Endothelial cell (in vitro differentiated cells): Measurements from ENCODE around the gene RHOF. TPM values are rescaled to one million over a fixed set of nuclear protein-coding genes. Genes with fewer than 3 reads are reported as not detected.
"Not testable (repeated sequence)": the region's sequence is repeated elsewhere in the genome, so short reads cannot be mapped to it uniquely, and the experiment has no call there.

ENCODE experiments used
- DNase-seq: peaks from one replicate; pipeline ENCODE4 v3.0.0; 2021; ENCODE audit warnings: low spot score
- H3K27ac Mint-ChIP-seq: one replicate; pipeline ENCODE4 v1.8.0; 2021; ENCODE audit warnings: mixed read lengths, inconsistent platforms; ENCODE audit not compliant: unreplicated experiment
- H3K27me3 Mint-ChIP-seq: one replicate; pipeline ENCODE4 v1.8.0; 2021; ENCODE audit warnings: mild to moderate bottlenecking, moderate library complexity, mixed read lengths, inconsistent platforms; ENCODE audit not compliant: unreplicated experiment
- H3K36me3 Mint-ChIP-seq: one replicate; pipeline ENCODE4 v1.8.0; 2021; ENCODE audit warnings: mild to moderate bottlenecking, low read depth, mixed read lengths, inconsistent platforms; ENCODE audit not compliant: unreplicated experiment
- H3K4me1 Mint-ChIP-seq: one replicate; pipeline ENCODE4 v1.8.0; 2021; ENCODE audit warnings: mild to moderate bottlenecking, mixed read lengths, inconsistent platforms; ENCODE audit not compliant: unreplicated experiment
- H3K4me3 Mint-ChIP-seq: one replicate; pipeline ENCODE4 v1.8.0; 2021; ENCODE audit warnings: mild to moderate bottlenecking, mixed read lengths, inconsistent platforms; ENCODE audit not compliant: unreplicated experiment
- H3K9me3 Mint-ChIP-seq: one replicate; pipeline ENCODE4 v1.8.0; 2021; ENCODE audit warnings: mixed read lengths, inconsistent platforms; ENCODE audit not compliant: unreplicated experiment
- total RNA-seq: library from RNA; stranded (reverse); fragmentation: NEBNext Ultra II Directional; extraction: Animal tissue kit (Norgen Biotek cat#: 25700); gene quantifications from one replicate; pipeline ENCODE4 v1.2.1, GENCODE V29; 2021; ENCODE audit not compliant: unreplicated experiment
- TF ChIP-seq, protein P1 (sequence below): fragments of 200-600 bp; sonication (generic); IDR thresholded peaks from one replicate; pipeline ENCODE4 v1.5.0; 2021; ENCODE audit warnings: antibody characterized with exemption; ENCODE audit not compliant: unreplicated experiment

Gene RHOF
- total RNA-seq, 1 donor from 2014 or later: 25.7 TPM

- H3K27ac Mint-ChIP-seq: peak overlapping the region; percentile 18
- peaks cover 11% of the 10 kb centered on the region for H3K36me3 Mint-ChIP-seq
- H3K9me3 Mint-ChIP-seq: no peaks in the 10 kb centered on the region
- no peak for DNase-seq
- TF ChIP-seq, protein P1, sequence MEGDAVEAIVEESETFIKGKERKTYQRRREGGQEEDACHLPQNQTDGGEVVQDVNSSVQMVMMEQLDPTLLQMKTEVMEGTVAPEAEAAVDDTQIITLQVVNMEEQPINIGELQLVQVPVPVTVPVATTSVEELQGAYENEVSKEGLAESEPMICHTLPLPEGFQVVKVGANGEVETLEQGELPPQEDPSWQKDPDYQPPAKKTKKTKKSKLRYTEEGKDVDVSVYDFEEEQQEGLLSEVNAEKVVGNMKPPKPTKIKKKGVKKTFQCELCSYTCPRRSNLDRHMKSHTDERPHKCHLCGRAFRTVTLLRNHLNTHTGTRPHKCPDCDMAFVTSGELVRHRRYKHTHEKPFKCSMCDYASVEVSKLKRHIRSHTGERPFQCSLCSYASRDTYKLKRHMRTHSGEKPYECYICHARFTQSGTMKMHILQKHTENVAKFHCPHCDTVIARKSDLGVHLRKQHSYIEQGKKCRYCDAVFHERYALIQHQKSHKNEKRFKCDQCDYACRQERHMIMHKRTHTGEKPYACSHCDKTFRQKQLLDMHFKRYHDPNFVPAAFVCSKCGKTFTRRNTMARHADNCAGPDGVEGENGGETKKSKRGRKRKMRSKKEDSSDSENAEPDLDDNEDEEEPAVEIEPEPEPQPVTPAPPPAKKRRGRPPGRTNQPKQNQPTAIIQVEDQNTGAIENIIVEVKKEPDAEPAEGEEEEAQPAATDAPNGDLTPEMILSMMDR: no peak
- no peak overlapping the region for H3K4me3 Mint-ChIP-seq
- H3K27me3 Mint-ChIP-seq: peaks cover 9% of the 10 kb centered on the region
- H3K4me1 Mint-ChIP-seq: no peaks in the 10 kb centered on the region
Observed at GRCh38 chr12:121748218-121748570, 45.3 kb downstream of the RHOF start.

- DNase-seq, H3K27me3 Mint-ChIP-seq, H3K4me1 Mint-ChIP-seq: not testable (repeated sequence)
Observed at GRCh38 chr12:121745545-121745944, 47.9 kb downstream of the RHOF start.

GRCh38 chr12:121741743-121742142 is 51.7 kb downstream of the RHOF start:
- Mint-ChIP-seq H3K9me3 (no peaks in the 10 kb centered on the region), H3K4me1 (peaks cover 2% of the 10 kb centered on the region), H3K36me3 (peaks cover 3% of the 10 kb centered on the region), H3K27ac (no peak overlapping the region), H3K4me3 (no peak overlapping the region), H3K27me3 (peaks cover 2% of the 10 kb centered on the region)
- TF ChIP-seq, protein P1: no peak
- no peak for DNase-seq

More at GRCh38 chr12:121745545-121745944, 47.9 kb downstream of the RHOF start:
- not testable (repeated sequence) for H3K36me3 Mint-ChIP-seq, H3K4me3 Mint-ChIP-seq, H3K9me3 Mint-ChIP-seq, H3K27ac Mint-ChIP-seq

GRCh38 chr12:121740847-121741246 is 52.6 kb downstream of the RHOF start:
- Mint-ChIP-seq H3K27ac (no peak overlapping the region), H3K4me1 (peaks cover 2% of the 10 kb centered on the region), H3K36me3 (peaks cover 3% of the 10 kb centered on the region), H3K4me3 (no peak overlapping the region), H3K9me3 (no peaks in the 10 kb centered on the region), H3K27me3 (peaks cover 2% of the 10 kb centered on the region)
- TF ChIP-seq, protein P1: no peak
- no peak for DNase-seq

- no peaks in the 10 kb centered on the region for H3K9me3 Mint-ChIP-seq
- TF ChIP-seq, protein P1: no peak
- H3K27ac Mint-ChIP-seq: no peak overlapping the region
- DNase-seq: no peak
- no peak overlapping the region for H3K4me3 Mint-ChIP-seq
- H3K36me3 Mint-ChIP-seq: no peaks in the 10 kb centered on the region
- H3K27me3 Mint-ChIP-seq: peaks cover 2% of the 10 kb centered on the region
- H3K4me1 Mint-ChIP-seq: peaks cover 2% of the 10 kb centered on the region
Observed at GRCh38 chr12:121738340-121738858, 55.1 kb downstream of the RHOF start.
